HCT116 (cell line): Measurements from ENCODE around the gene SP3. TPM values are rescaled to one million over a fixed set of nuclear protein-coding genes. Genes with fewer than 3 reads are reported as not detected.

Source experiments
- ATAC-seq: fragments of 200-7000 bp; cut with Tn5 transposase; 2 replicates; pipeline ENCODE4 v1.9.1; 2020; ENCODE audit warnings: mild to moderate bottlenecking, moderate library complexity
- BruUV-seq: library from RNA; stranded (reverse); fragments of 400-500 nt; replicated peaks from 2 replicates; lab custom pipeline; 2021; lab: Mats Ljungman, UMichigan
- CTCF ChIA-PET: fragments of 300-600 bp; sonication (Branson Sonifier 250); formaldehyde crosslinking; loops from one replicate; lab custom pipeline; 2021; ENCODE audit warnings: antibody characterized with exemption; lab: Charles Lee
- POLR2A ChIA-PET: fragments of 300-600, 350-600 bp; sonication (Branson Sonifier 250); formaldehyde crosslinking; loops from one replicate; lab custom pipeline; 2021; ENCODE audit warnings: antibody characterized with exemption; lab: Charles Lee
- RAD21 ChIA-PET, 2 experiments: fragments of 300-600 bp; sonication (Branson Sonifier 250); formaldehyde crosslinking; loops; one replicate each; lab custom pipeline; 2023; ENCODE audit warnings: low total read pairs in 2 of 2; ENCODE audit not compliant: uncharacterized antibody in 2 of 2, unreplicated experiment in 2 of 2, low non-redundant PET in 1 of 2; lab: Charles Lee
- DNase-seq: peaks from one replicate; pipeline ENCODE4 v3.0.0-alpha.2; 2010; ENCODE audit warnings: low read depth, low spot score
- H2AFZ ChIP-seq: fragments of 200-600 bp; shearing (Covaris generic), sonication (generic); 2 replicates; pipeline ENCODE4 v1.6.1; 2017; ENCODE audit warnings: low read depth, mixed run types, mixed read lengths, antibody characterized with exemption, low read length; ENCODE audit not compliant: poor library complexity, severe bottlenecking
- H3K27ac ChIP-seq: 2 replicates; pipeline ENCODE4 v1.5.1; 2012; ENCODE audit warnings: low read depth, low read length
- H3K27me3 ChIP-seq: fragments of 200-600 bp; sonication (generic); 2 replicates; pipeline ENCODE4 v1.6.1; 2016; ENCODE audit warnings: mixed run types, low read length, mixed read lengths; ENCODE audit not compliant: insufficient read depth
- H3K36me3 ChIP-seq, 2 experiments: fragments of 200-500 bp in 1 of 2; fragments of 200-600 bp in 1 of 2; sonication (Bioruptor generic) in 1 of 2; sonication (generic) in 1 of 2; 2 replicates each; pipeline versions ENCODE4 v1.5.1 to v1.6.1; 2014 to 2016; ENCODE audit warnings: low read length in 2 of 2, inconsistent platforms in 1 of 2, mixed read lengths in 1 of 2, mixed run types in 1 of 2; ENCODE audit not compliant: insufficient read depth in 2 of 2, control insufficient read depth in 1 of 2
- H3K4me1 ChIP-seq, 2 experiments: fragments of 200-600 bp in 1 of 2; sonication (generic) in 1 of 2; 2 replicates each; pipeline versions ENCODE4 v1.5.1 to v1.6.1; 2012 to 2017; ENCODE audit warnings: low read length in 2 of 2, inconsistent platforms in 1 of 2, mild to moderate bottlenecking in 1 of 2, mixed read lengths in 1 of 2, mixed run types in 1 of 2, moderate library complexity in 1 of 2; ENCODE audit not compliant: insufficient read depth in 2 of 2, control insufficient read depth in 1 of 2
- H3K4me2 ChIP-seq: fragments of 200-600 bp; sonication (generic); 2 replicates; pipeline ENCODE4 v1.6.1; 2017; ENCODE audit warnings: mixed run types, low read length, mixed read lengths
- H3K4me3 ChIP-seq, 2 experiments: fragments of 200-600 bp in 1 of 2; sonication (generic) in 1 of 2; replicated peaks in 1 of 2; 2 replicates each; pipeline ENCODE4 v1.5.1; 2011 to 2016; ENCODE audit warnings: low read length in 2 of 2, control low read depth in 1 of 2, low read depth in 1 of 2, mild to moderate bottlenecking in 1 of 2, mixed read lengths in 1 of 2, mixed run types in 1 of 2
- H3K79me2 ChIP-seq: fragments of 200-600 bp; sonication (generic); 2 replicates; pipeline ENCODE4 v1.6.1; 2017; ENCODE audit warnings: mild to moderate bottlenecking, mixed run types, low read length, moderate library complexity, mixed read lengths; ENCODE audit not compliant: insufficient read depth
- H3K9ac ChIP-seq: fragments of 200-600 bp; sonication (generic); 2 replicates; pipeline ENCODE4 v1.6.1; 2016; ENCODE audit warnings: low read length, mixed read lengths
- H3K9me2 ChIP-seq: fragments of 200-600 bp; sonication (generic), shearing (Covaris generic); 2 replicates; pipeline ENCODE4 v1.6.1; 2017; ENCODE audit warnings: mixed run types, mild to moderate bottlenecking, moderate library complexity; ENCODE audit not compliant: insufficient read depth
- H3K9me3 ChIP-seq, 2 experiments: fragments of 200-500 bp in 1 of 2; fragments of 200-600 bp in 1 of 2; sonication (Bioruptor generic) in 1 of 2; sonication (generic) in 1 of 2; 2 replicates each; pipeline ENCODE4 v1.6.1; 2014 to 2017; ENCODE audit warnings: low read length in 2 of 2, mixed read lengths in 2 of 2, inconsistent platforms in 1 of 2, low read depth in 1 of 2, mild to moderate bottlenecking in 1 of 2, mixed run types in 1 of 2, moderate library complexity in 1 of 2; ENCODE audit not compliant: control insufficient read depth in 1 of 2, insufficient read depth in 1 of 2
- H4K20me1 ChIP-seq: fragments of 200-600 bp; sonication (generic), shearing (Covaris generic); 2 replicates; pipeline ENCODE4 v1.6.1; 2017; ENCODE audit warnings: mixed run types, mild to moderate bottlenecking, moderate library complexity; ENCODE audit not compliant: insufficient read depth
- CBX3 ChIP-seq: IDR thresholded peaks from 2 replicates; pipeline ENCODE4 v1.6.1; 2012; ENCODE audit warnings: low read depth
- CEBPB ChIP-seq: IDR thresholded peaks from 2 replicates; pipeline ENCODE4 v1.6.1; 2012; ENCODE audit warnings: low read depth
- CTCF ChIP-seq, 3 experiments: fragments of 200-600 bp in 1 of 3; sonication (generic) in 1 of 3; IDR thresholded peaks in 2 of 3; conservative IDR thresholded peaks in 1 of 3; 2 replicates each; pipeline ENCODE4 v1.5.1; 2012 to 2017; ENCODE audit warnings: low read depth in 2 of 3, low read length in 2 of 3, antibody characterized with exemption in 1 of 3, borderline replicate concordance in 1 of 3, control low read depth in 1 of 3, mild to moderate bottlenecking in 1 of 3, mixed read lengths in 1 of 3, mixed run types in 1 of 3, moderate library complexity in 1 of 3; ENCODE audit not compliant: insufficient read depth in 1 of 3
- EZH2 ChIP-seq: fragments of 200-600 bp; sonication (generic); IDR thresholded peaks from 2 replicates; pipeline ENCODE4 v1.6.1; 2017; ENCODE audit warnings: antibody characterized with exemption, mixed run types
- JUND ChIP-seq: IDR thresholded peaks from 2 replicates; pipeline ENCODE4 v1.6.1; 2012
- MAX ChIP-seq: IDR thresholded peaks from 2 replicates; pipeline ENCODE4 v1.6.1; 2012
- POLR2A ChIP-seq: IDR thresholded peaks from 2 replicates; pipeline ENCODE4 v1.7.0; 2011; ENCODE audit warnings: borderline replicate concordance; ENCODE audit not compliant: insufficient read depth, insufficient read length; ENCODE audit errors: extremely low read depth
- POLR2AphosphoS5 ChIP-seq: IDR thresholded peaks from 2 replicates; pipeline ENCODE4 v1.6.1; 2011; ENCODE audit warnings: mild to moderate bottlenecking, low read depth, low read length, moderate library complexity
- RAD21 ChIP-seq: IDR thresholded peaks from 2 replicates; pipeline ENCODE4 v1.6.1; 2012; ENCODE audit warnings: low read depth, mild to moderate bottlenecking
- SRF ChIP-seq: IDR thresholded peaks from 2 replicates; pipeline ENCODE4 v1.6.1; 2012; ENCODE audit warnings: low read depth
- TCF7L2 ChIP-seq: IDR thresholded peaks from 2 replicates; pipeline ENCODE4 v1.7.0; 2011; ENCODE audit warnings: borderline replicate concordance, inconsistent platforms; ENCODE audit not compliant: insufficient read depth, insufficient read length; ENCODE audit errors: extremely low read depth
- ZNF274 ChIP-seq: fragments of 200-500 bp; sonication (Bioruptor generic); IDR thresholded peaks from 2 replicates; pipeline ENCODE4 v1.6.1; 2014; ENCODE audit warnings: mild to moderate bottlenecking, low read depth, low read length, inconsistent platforms
- intact Hi-C: fragments of 100-400 bp; cut with micrococcal nuclease; formaldehyde crosslinking; loops from 2 replicates; pipeline ENCODE4 v1.10.0; 2022
- total RNA-seq: library from RNA; stranded (reverse); gene quantifications from one replicate; pipeline ENCODE4 v1.2.1, GENCODE V29; 2021; ENCODE audit not compliant: unreplicated experiment

SP3 gene
- total RNA-seq, 1 experiment from 2014 or later = 98.0 TPM

- DNase-seq (no peak), ATAC-seq (peak; percentile 52; the same call in 1 of the 2 replicates)
- ChIA-PET CTCF (interaction anchor here (0.7 to 1.3 kb wide), 2 partner anchors 71 to 386 kb away, joined by 3 read pairs; no protein-coding TSS in a partner anchor), POLR2A (no interaction called here), RAD21 (no interaction called here)
- Histone ChIP-seq H4K20me1 (peaks cover 42% of the 10 kb centered on the region; the same call in 1 of the 2 replicates), H2AFZ (no peak overlapping the region), H3K4me2 (no peak overlapping the region), H3K4me3 (no peak overlapping the region), H3K79me2 (peaks cover 100% of the 10 kb centered on the region), H3K9me3 (no peaks in the 10 kb centered on the region), H3K9ac (no peak overlapping the region), H3K36me3 (peaks cover 20 to 39% of the 10 kb centered on the region in 2 experiments), H3K9me2 (no peaks in the 10 kb centered on the region), H3K27ac (no peak overlapping the region), H3K27me3 (no peaks in the 10 kb centered on the region), H3K4me1 (peaks cover 3 to 4% of the 10 kb centered on the region in 2 experiments; a peak in 3 of 4 replicates)
- BruUV-seq = no TSS peak
- intact Hi-C loops = no loop called here
- TF ChIP-seq POLR2AphosphoS5 (no peak; the same call in 1 of the 2 replicates), CTCF (IDR thresholded peaks at IDR 0.05 in 2 of 3, conservative IDR thresholded peaks at IDR 0.05 in 1 of 3; ENCODE audit: borderline replicate concordance in 1 of 3, insufficient read depth in 1 of 3, low read depth in 2 of 3, low read length in 2 of 3) (peak; percentile 20 to 45 (median 30); a peak in 3 of 6 replicates), RAD21 (peak; percentile 42), MAX (no peak)
- TF ChIP-seq, all 23 proteins: peak for 2
Measured at GRCh38 chr2:173955004-173955403, 10.2 kb downstream of the SP3 start.

- Histone ChIP-seq H3K36me3 (peaks cover 20 to 39% of the 10 kb centered on the region in 2 experiments), H3K4me1 (no peaks in the 10 kb centered on the region), H2AFZ (no peak overlapping the region), H3K9me3 (no peaks in the 10 kb centered on the region), H4K20me1 (peaks cover 51% of the 10 kb centered on the region; the same call in 1 of the 2 replicates), H3K79me2 (peaks cover 100% of the 10 kb centered on the region), H3K4me2 (no peak overlapping the region), H3K9ac (no peak overlapping the region), H3K27me3 (no peaks in the 10 kb centered on the region), H3K27ac (no peak overlapping the region), H3K4me3 (no peak overlapping the region), H3K9me2 (no peaks in the 10 kb centered on the region)
- RAD21 ChIA-PET = no interaction called here
- no TSS peak for BruUV-seq
- ATAC-seq = no peak
- intact Hi-C loops = no loop called here
- CTCF ChIA-PET = no interaction called here
- no peak for TF ChIP-seq POLR2AphosphoS5
- no peak for TF ChIP-seq TCF7L2
- no peak for TF ChIP-seq POLR2A
- no peak for TF ChIP-seq EZH2
- no peak for TF ChIP-seq CEBPB
- no peak for TF ChIP-seq CBX3
- no peak for TF ChIP-seq ZNF274
- no peak for TF ChIP-seq SRF
- TF ChIP-seq JUND = no peak
- POLR2A ChIA-PET = no interaction called here
- DNase-seq = no peak
Measured at GRCh38 chr2:173953047-173953424, 12.1 kb downstream of the SP3 start.
